Measurements from ENCODE around the gene EDC4. TPM values are rescaled to one million over a fixed set of nuclear protein-coding genes. Genes with fewer than 3 reads are reported as not detected.

EDC4 gene
- polyA plus RNA-seq, 3 donors = 91.3 to 99.6 (median 95.2) TPM

GRCh38 chr16:67927131-67927941 is 54.5 kb downstream of the EDC4 start:
- no peak for DNase-seq

GRCh38 chr16:67928147-67928546 is 55.3 kb downstream of the EDC4 start:
- no peak for DNase-seq

DNA sequence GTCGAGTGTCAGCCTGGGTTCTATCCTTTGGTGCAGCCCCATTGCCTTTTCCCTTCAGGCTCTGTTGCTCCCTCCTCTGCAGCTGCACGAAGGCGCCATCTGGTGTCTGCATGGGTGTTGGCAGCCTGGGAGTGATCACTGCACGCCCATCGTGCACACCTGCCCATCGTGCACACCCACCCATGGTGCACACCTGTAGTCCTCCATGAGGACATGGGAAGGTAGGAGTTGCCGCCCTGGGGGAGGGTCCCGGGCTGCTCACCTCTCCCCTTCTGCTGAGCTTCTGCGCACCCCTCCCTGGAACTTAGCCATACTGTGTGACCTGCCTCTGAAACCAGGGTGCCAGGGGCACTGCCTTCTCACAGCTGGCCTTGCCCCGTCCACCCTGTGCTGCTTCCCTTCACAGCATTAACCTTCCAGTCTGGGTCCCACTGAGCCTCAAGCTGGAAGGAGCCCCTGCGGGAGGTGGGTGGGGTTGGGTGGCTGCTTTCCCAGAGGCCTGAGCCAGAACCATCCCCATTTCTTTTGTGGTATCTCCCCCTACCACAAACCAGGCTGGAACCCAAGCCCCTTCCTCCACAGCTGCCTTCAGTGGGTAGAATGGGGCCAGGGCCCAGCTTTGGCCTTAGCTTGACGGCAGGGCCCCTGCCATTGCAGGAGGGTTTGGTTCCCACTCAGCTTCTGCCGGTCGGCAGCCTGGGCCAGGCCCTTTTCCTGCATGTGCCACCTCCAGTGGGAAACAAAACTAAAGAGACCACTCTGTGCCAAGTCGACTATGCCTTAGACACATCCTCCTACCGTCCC is 55.9 kb downstream of the EDC4 start:
- DNase-seq = peak; percentile 49

DNA sequence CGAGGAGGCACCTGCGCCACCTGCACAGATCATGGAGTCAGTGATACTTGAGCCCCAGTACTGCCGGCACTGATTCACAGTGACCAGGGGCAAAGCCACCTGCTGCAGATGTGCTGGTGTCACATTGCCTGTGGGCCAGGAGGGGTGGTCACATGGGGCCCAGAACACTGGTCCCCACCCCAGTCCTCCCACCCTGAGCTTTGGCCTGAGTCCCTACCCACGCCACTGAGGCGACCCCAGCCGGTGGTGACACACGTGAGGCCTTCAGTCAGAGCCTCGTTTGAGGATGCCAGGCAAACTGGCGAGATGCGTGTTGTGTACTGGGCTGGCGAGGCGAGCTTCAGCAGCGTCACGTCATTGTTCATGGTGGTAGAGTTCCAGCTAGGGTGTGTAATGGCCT is 57.3 kb downstream of the EDC4 start:
- no peak for DNase-seq

DNA sequence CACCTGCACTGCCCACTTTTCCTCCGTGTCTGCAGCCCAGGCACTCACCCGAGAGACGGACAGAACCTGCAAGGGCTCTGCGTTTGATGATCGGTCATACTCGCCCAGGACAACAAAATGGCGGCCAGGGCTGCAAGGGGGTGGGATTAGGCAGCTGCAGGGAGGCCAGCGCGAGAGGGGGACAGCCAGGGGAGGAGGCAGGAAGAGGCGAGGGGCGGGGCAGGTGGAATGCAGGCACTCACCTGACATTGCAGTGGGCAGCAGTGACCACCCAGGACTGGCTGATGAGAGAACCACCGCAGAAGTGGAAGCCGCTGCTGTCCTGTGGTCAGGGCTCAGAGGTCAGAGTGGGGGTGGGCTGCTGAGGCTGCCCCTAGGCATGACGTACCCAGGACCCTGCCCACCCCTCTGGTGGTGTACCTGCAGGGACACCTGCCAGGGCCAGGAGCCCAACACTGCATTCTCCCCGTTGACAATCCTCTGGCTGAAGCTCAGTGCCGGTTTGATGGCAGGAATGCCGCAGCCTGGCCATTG is 57.9 kb downstream of the EDC4 start:
- DNase-seq = no peak

Other genes starting within 250 kb of the EDC4 start
- gene CARMIL2, start 227.9 kb upstream of the EDC4 start, polyA plus RNA-seq (ENCODE audit: insufficient read length in 3 of 3) = 1 to 10 TPM in 2 of 3 donors, under 1 TPM in 1; 0.95 to 2.1 (median 1.3) TPM
- gene ACD, start 212.8 kb upstream of the EDC4 start, polyA plus RNA-seq (ENCODE audit: insufficient read length in 3 of 3) = 10 to 100 TPM; 23.7 to 31.6 (median 26.6) TPM
- gene PARD6A, start 212.1 kb upstream of the EDC4 start, polyA plus RNA-seq (ENCODE audit: insufficient read length in 3 of 3) = 1 to 10 TPM; 3.5 to 3.9 (median 3.6) TPM
- 10 to 100 TPM; 26.7 to 36.6 (median 29.2) TPM for gene ENKD1, start 206.3 kb upstream of the EDC4 start, polyA plus RNA-seq (ENCODE audit: insufficient read length in 3 of 3)
- 1 to 10 TPM; 4.2 to 5.0 (median 4.8) TPM for gene C16orf86, start 206.2 kb upstream of the EDC4 start, polyA plus RNA-seq (ENCODE audit: insufficient read length in 3 of 3)
- gene GFOD2, start 153.7 kb upstream of the EDC4 start, polyA plus RNA-seq (ENCODE audit: insufficient read length in 3 of 3) = 10 to 100 TPM; 23.6 to 26.2 (median 24.6) TPM
- 10 to 100 TPM; 24.4 to 31.6 (median 30.9) TPM for gene RANBP10, start 66.5 kb upstream of the EDC4 start, polyA plus RNA-seq (ENCODE audit: insufficient read length in 3 of 3)
- 1 to 10 TPM; 6.9 to 9.9 (median 8.9) TPM for gene TSNAXIP1, start 66.2 kb upstream of the EDC4 start, polyA plus RNA-seq (ENCODE audit: insufficient read length in 3 of 3)
- gene THAP11, start 30.7 kb upstream of the EDC4 start, polyA plus RNA-seq (ENCODE audit: insufficient read length in 3 of 3) = 10 to 100 TPM; 30.9 to 39.5 (median 33.4) TPM
- 100 to 1,000 TPM; 122 to 133 (median 127) TPM for gene NUTF2, start 26.1 kb upstream of the EDC4 start, polyA plus RNA-seq (ENCODE audit: insufficient read length in 3 of 3)
- gene CENPT, start 25.4 kb upstream of the EDC4 start, polyA plus RNA-seq (ENCODE audit: insufficient read length in 3 of 3) = 10 to 100 TPM; 52.1 to 59.4 (median 57.7) TPM
- 1 to 10 TPM in 1 of 3 donors, under 1 TPM in 2; 0.51 to 1.8 (median 0.98) TPM for gene NRN1L, start 11.8 kb downstream of the EDC4 start, polyA plus RNA-seq (ENCODE audit: insufficient read length in 3 of 3)
- gene PSKH1, start 20.2 kb downstream of the EDC4 start, polyA plus RNA-seq (ENCODE audit: insufficient read length in 3 of 3) = 10 to 100 TPM; 38.0 to 42.6 (median 41.5) TPM
- 10 to 100 TPM in 1 of 3 donors, 1 to 10 TPM in 2; 8.4 to 10.3 (median 9.2) TPM for gene CTRL, start 58.8 kb downstream of the EDC4 start, polyA plus RNA-seq (ENCODE audit: insufficient read length in 3 of 3)
- 10 to 100 TPM; 28.2 to 30.8 (median 30.1) TPM for gene PSMB10, start 63.8 kb downstream of the EDC4 start, polyA plus RNA-seq (ENCODE audit: insufficient read length in 3 of 3)
- gene LCAT, start 71.1 kb downstream of the EDC4 start, polyA plus RNA-seq (ENCODE audit: insufficient read length in 3 of 3) = 10 to 100 TPM; 18.0 to 27.4 (median 26.8) TPM
- 10 to 100 TPM; 30.1 to 40.9 (median 40.9) TPM for gene SLC12A4, start 95.6 kb downstream of the EDC4 start, polyA plus RNA-seq (ENCODE audit: insufficient read length in 3 of 3)
- gene DPEP3, start 107.4 kb downstream of the EDC4 start, polyA plus RNA-seq (ENCODE audit: insufficient read length in 3 of 3) = under 1 TPM in 1 of 3 donors, not detected in 2; 0.17 TPM
- gene DPEP2, start 126.4 kb downstream of the EDC4 start, polyA plus RNA-seq (ENCODE audit: insufficient read length in 3 of 3) = 1 to 10 TPM in 2 of 3 donors, under 1 TPM in 1; 0.75 to 1.6 (median 1.1) TPM
- not detected for gene DPEP2NB, start 142.9 kb downstream of the EDC4 start, polyA plus RNA-seq (ENCODE audit: insufficient read length in 3 of 3)
- 10 to 100 TPM; 10.6 to 12.5 (median 11.3) TPM for gene DDX28, start 150.2 kb downstream of the EDC4 start, polyA plus RNA-seq (ENCODE audit: insufficient read length in 3 of 3)
- gene DUS2, start 150.2 kb downstream of the EDC4 start, polyA plus RNA-seq (ENCODE audit: insufficient read length in 3 of 3) = 10 to 100 TPM; 12.3 to 20.4 (median 15.9) TPM
- 10 to 100 TPM; 30.9 to 35.0 (median 33.5) TPM for gene NFATC3, start 212.3 kb downstream of the EDC4 start, polyA plus RNA-seq (ENCODE audit: insufficient read length in 3 of 3)

Data from renal pelvis (tissue), 4 donors.